HG03442 (cell line): ENCODE results near the gene TAF10.
A peak's percentile ranks its signal among the peaks of the same experiment; 100 is the strongest.

Experiments used
- ATAC-seq: cut with Tn5 transposase; IDR thresholded peaks from one replicate; pipeline ENCODE4 v1.9.1; 2021; ENCODE audit warnings: mild to moderate bottlenecking, moderate library complexity; ENCODE audit not compliant: unreplicated experiment

TAF10 gene

GRCh38 chr11:6640985-6641701, 29.1 kb upstream of the TAF10 start:
- ATAC-seq, result no peak

- ATAC-seq, result no peak
Observed at GRCh38 chr11:6640036-6640984, 28.3 kb upstream of the TAF10 start.

GRCh38 chr11:6638429-6638828, 26.4 kb upstream of the TAF10 start:
- no peak for ATAC-seq

GRCh38 chr11:6637871-6638270, 25.9 kb upstream of the TAF10 start:
- no peak for ATAC-seq

GRCh38 chr11:6636480-6636879, 24.5 kb upstream of the TAF10 start:
- ATAC-seq, result no peak

- ATAC-seq, result no peak
Observed at GRCh38 chr11:6635082-6635932, 23.3 kb upstream of the TAF10 start.

- ATAC-seq, result no peak
Observed at GRCh38 chr11:6634534-6634933, 22.5 kb upstream of the TAF10 start.

GRCh38 chr11:6633422-6634408, 21.7 kb upstream of the TAF10 start:
- no peak for ATAC-seq

- no peak for ATAC-seq
Observed at GRCh38 chr11:6632116-6633073, 20.4 kb upstream of the TAF10 start.

- no peak for ATAC-seq
Observed at GRCh38 chr11:6631361-6631890, 19.4 kb upstream of the TAF10 start.

GRCh38 chr11:6630632-6631291, 18.7 kb upstream of the TAF10 start:
- ATAC-seq, result no peak

- no peak for ATAC-seq
Observed at GRCh38 chr11:6629892-6630631, 18.0 kb upstream of the TAF10 start.

GRCh38 chr11:6629573-6629891, 17.5 kb upstream of the TAF10 start:
- no peak for ATAC-seq

GRCh38 chr11:6628526-6628925, 16.5 kb upstream of the TAF10 start:
- ATAC-seq, result no peak

GRCh38 chr11:6627762-6628241, 15.8 kb upstream of the TAF10 start:
- peak; percentile 63 for ATAC-seq

- no peak for ATAC-seq
Observed at GRCh38 chr11:6626971-6627761, 15.2 kb upstream of the TAF10 start.
